Body of pancreas (tissue), 4 donors: ENCODE data around the gene SEMA6B.

ENCODE experiments used
- POLR2A ChIP-seq, 3 donors: fragments of 450-650 bp; IDR thresholded peaks; one replicate each; pipeline ENCODE4 v1.6.1; 2016; ENCODE audit warnings: antibody characterized with exemption in 3 of 3, mild to moderate bottlenecking in 2 of 3
- TF ChIP-seq, protein P1 (sequence below), 7 experiments: fragments of 450-650 bp in 4 of 7; fragments of 200-600 bp in 3 of 7; sonication (generic) in 3 of 7; IDR thresholded peaks; one replicate each; pipeline ENCODE4 v1.5.1; 2016 to 2019; ENCODE audit warnings: antibody characterized with exemption in 7 of 7

- TF ChIP-seq, protein P1, sequence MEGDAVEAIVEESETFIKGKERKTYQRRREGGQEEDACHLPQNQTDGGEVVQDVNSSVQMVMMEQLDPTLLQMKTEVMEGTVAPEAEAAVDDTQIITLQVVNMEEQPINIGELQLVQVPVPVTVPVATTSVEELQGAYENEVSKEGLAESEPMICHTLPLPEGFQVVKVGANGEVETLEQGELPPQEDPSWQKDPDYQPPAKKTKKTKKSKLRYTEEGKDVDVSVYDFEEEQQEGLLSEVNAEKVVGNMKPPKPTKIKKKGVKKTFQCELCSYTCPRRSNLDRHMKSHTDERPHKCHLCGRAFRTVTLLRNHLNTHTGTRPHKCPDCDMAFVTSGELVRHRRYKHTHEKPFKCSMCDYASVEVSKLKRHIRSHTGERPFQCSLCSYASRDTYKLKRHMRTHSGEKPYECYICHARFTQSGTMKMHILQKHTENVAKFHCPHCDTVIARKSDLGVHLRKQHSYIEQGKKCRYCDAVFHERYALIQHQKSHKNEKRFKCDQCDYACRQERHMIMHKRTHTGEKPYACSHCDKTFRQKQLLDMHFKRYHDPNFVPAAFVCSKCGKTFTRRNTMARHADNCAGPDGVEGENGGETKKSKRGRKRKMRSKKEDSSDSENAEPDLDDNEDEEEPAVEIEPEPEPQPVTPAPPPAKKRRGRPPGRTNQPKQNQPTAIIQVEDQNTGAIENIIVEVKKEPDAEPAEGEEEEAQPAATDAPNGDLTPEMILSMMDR (IDR thresholded peaks at IDR 0.05) = no peak
- TF ChIP-seq POLR2A (IDR thresholded peaks at IDR 0.05) = no peak
Observed at GRCh38 chr19:4512070-4512469, 47.4 kb downstream of the SEMA6B start.
